Measurements from ENCODE around the gene COX10.
"Not testable (repeated sequence)": the region's sequence is repeated elsewhere in the genome, so short reads cannot be mapped to it uniquely, and the experiment has no call there.

COX10 gene

GRCh38 chr17:14153374-14153773, 84.1 kb downstream of the COX10 start:
- no peak overlapping the region for H3K4me3 ChIP-seq
- no peak overlapping the region for H3K27ac ChIP-seq
- no peak for TF ChIP-seq CTCF (IDR thresholded peaks at IDR 0.05)
- DNase-seq (ENCODE audit: low spot score) = no peak

GRCh38 chr17:14156689-14157088, 87.4 kb downstream of the COX10 start:
- TF ChIP-seq CTCF (IDR thresholded peaks at IDR 0.05) = no peak
- Histone ChIP-seq H3K27ac (no peak overlapping the region), H3K4me3 (no peak overlapping the region)
- DNase-seq (ENCODE audit: low spot score) = no peak

- DNase-seq (ENCODE audit: low spot score) = no peak
- Histone ChIP-seq H3K4me3 (no peak overlapping the region), H3K27ac (no peak overlapping the region)
- TF ChIP-seq CTCF (IDR thresholded peaks at IDR 0.05) = no peak
These were observed 88.5 kb downstream of the COX10 start for GRCh38 chr17:14157822-14158221.

DNA sequence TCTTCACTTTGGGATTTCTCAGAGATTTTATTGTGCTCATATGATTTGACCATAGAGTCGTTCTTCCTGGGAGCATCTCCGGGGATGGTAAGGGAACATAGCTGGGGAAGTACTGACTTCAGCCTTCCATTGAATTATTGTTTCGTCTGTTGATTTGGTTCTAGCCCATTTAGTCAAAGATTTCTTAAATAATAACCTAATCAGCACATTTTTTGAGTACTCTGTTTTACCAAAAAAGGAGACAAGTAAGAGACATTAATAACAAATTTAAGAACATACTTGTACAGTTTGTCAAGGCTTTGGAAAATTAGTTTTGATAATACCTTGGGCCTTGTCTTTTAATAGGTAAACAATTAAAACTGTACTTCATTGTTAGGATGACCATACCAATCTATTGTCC, 89.4 kb downstream of the COX10 start:
- TF ChIP-seq CTCF (IDR thresholded peaks at IDR 0.05) = no peak
- H3K27ac ChIP-seq = no peak overlapping the region
- H3K4me3 ChIP-seq = no peak overlapping the region
- DNase-seq (ENCODE audit: low spot score) = no peak

DNA sequence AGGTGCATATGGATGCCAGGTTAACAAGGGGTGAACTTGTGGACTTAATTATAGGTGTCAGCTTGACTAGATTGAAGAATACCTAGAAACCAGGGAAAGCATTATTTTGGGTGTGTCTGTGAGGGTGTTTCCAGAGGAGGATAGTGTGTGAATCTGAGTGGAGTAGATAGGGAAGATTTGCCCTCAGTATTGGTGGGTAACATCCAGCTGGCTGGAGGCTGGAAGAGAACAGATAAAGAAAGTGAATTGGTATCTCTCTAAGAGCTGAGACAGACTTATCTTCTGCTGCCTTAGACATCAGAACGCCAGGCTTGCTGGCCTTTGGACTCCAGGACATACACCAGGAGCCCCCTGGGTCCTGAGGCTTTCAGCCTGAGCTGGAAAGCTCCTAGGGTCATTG, 92.1 kb downstream of the COX10 start:
- H3K27ac ChIP-seq = no peak overlapping the region
- H3K4me3 ChIP-seq = no peak overlapping the region
- TF ChIP-seq CTCF (IDR thresholded peaks at IDR 0.05) = no peak
- DNase-seq (ENCODE audit: low spot score) = no peak

DNA sequence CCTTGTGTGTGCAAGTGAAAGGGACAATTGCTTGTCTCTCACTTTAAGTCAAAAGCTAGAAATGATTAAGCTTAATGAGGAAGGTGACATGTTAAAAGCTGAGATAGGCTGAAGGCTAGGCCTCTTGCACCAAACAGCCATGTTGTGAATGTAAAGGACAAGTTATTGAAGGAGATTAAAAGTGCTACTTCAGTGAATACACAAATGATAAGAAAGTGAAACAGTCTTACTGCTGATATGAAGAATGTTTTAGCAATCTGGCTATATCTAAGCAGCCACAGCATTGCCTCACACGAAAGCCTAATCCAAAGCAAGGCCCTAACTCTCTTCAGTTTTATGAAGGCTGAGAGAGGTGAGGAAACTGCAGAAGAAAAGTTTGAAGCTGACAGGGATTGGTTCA, 96.3 kb downstream of the COX10 start:
- no peak overlapping the region for H3K4me3 ChIP-seq
- no peak for DNase-seq (ENCODE audit: low spot score)
- TF ChIP-seq CTCF (IDR thresholded peaks at IDR 0.05) = no peak
- no peak overlapping the region for H3K27ac ChIP-seq

DNA sequence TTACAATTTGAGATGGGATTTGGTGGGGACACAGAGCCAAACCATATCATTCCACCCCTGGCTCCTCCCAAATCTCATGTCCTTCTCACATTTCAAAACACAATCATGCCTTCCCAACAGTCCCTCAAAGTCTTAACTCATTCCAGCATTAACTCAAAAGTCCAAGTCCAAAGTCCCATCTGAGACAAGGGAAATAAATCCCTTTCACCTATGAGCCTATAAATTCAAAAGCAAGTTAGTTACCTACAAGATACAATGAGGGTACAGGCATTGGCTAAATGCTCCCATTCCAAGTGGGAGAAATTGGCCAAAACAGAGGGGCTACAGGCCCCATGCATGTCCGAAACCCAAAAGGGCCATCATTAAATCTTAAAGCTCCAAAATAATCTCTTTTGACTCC, 98.5 kb downstream of the COX10 start:
- not testable (repeated sequence) for H3K4me3 ChIP-seq; DNase-seq (ENCODE audit: low spot score); H3K27ac ChIP-seq

- TF ChIP-seq CTCF (IDR thresholded peaks at IDR 0.05) = no peak
These were observed 99.3 kb downstream of the COX10 start for GRCh38 chr17:14168582-14168981.

More at GRCh38 chr17:14168582-14168981, 99.3 kb downstream of the COX10 start:
- Histone ChIP-seq H3K4me3 (no peak overlapping the region), H3K27ac (no peak overlapping the region)
- no peak for DNase-seq (ENCODE audit: low spot score)
